Uterus (tissue), 2 donors: Measurements from ENCODE around the gene SH3RF3.

ENCODE experiments used
- CTCF ChIP-seq, 4 experiments: fragments of 200-600 bp in 2 of 4; fragments of 450-650 bp in 2 of 4; sonication (generic) in 2 of 4; IDR thresholded peaks; one replicate each; pipeline ENCODE4 v1.5.1; 2016 to 2019; ENCODE audit warnings: antibody characterized with exemption in 4 of 4, mild to moderate bottlenecking in 2 of 4, moderate library complexity in 1 of 4
- POLR2A ChIP-seq, 2 donors: fragments of 450-650 bp; IDR thresholded peaks; one replicate each; pipeline ENCODE4 v1.6.1; 2016; ENCODE audit warnings: antibody characterized with exemption in 2 of 2, mild to moderate bottlenecking in 1 of 2, moderate library complexity in 1 of 2

- TF ChIP-seq CTCF (IDR thresholded peaks at IDR 0.05) (no peak), POLR2A (IDR thresholded peaks at IDR 0.05) (no peak)
Measured at GRCh38 chr2:109194620-109194937, 65.6 kb downstream of the SH3RF3 start.
